22Rv1 (cell line): ENCODE results near the gene CECR2.

Source experiments
- CTCF ChIP-seq: fragments of 450-650 bp; IDR thresholded peaks from 2 replicates; pipeline ENCODE4 v1.5.1; 2017; ENCODE audit warnings: mild to moderate bottlenecking
- ZFX ChIP-seq: fragments of 450-650 bp; IDR thresholded peaks from 2 replicates; pipeline ENCODE4 v1.6.1; 2017; ENCODE audit warnings: antibody characterized with exemption, borderline replicate concordance

GRCh38 chr22:17596226-17596625, 227.0 kb downstream of the CECR2 start:
- TF ChIP-seq CTCF (no peak), ZFX (no peak)
